ENCODE results near the gene OR6Y1. TPM values are rescaled to one million over a fixed set of nuclear protein-coding genes. Genes with fewer than 3 reads are reported as not detected.

OR6Y1 gene
- total RNA-seq, 1 experiment from 2014 or later = not detected

DNA sequence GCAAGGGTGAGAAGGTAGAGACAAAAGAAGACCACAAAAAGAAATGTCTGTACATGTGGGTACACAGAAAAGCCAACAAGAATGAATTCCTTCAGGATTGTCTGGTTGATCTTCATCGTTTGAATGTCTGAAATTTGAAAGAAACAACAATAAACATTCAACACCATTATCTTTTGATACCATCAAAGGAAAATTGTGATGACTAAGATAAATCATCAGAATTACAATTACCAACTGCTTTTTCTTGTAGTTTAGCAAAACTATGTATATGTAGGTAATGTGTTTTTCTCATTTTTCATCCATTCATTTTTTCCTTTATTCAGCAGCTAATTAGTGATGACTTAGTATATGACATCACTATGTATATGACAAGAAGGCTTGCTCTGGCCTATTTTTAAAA lies 25.5 kb upstream of the OR6Y1 start, which contains the start of gene OR10X1:
OR10X1 (minus strand) TSS at position 167 of the 400 bp plus-strand sequence; CDS start at position 167, 0 bp downstream.
- CTCF ChIA-PET = no interaction called here
- TF ChIP-seq, protein P1, sequence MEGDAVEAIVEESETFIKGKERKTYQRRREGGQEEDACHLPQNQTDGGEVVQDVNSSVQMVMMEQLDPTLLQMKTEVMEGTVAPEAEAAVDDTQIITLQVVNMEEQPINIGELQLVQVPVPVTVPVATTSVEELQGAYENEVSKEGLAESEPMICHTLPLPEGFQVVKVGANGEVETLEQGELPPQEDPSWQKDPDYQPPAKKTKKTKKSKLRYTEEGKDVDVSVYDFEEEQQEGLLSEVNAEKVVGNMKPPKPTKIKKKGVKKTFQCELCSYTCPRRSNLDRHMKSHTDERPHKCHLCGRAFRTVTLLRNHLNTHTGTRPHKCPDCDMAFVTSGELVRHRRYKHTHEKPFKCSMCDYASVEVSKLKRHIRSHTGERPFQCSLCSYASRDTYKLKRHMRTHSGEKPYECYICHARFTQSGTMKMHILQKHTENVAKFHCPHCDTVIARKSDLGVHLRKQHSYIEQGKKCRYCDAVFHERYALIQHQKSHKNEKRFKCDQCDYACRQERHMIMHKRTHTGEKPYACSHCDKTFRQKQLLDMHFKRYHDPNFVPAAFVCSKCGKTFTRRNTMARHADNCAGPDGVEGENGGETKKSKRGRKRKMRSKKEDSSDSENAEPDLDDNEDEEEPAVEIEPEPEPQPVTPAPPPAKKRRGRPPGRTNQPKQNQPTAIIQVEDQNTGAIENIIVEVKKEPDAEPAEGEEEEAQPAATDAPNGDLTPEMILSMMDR (IDR thresholded peaks at IDR 0.05; ENCODE audit: unreplicated experiment) = no peak
- intact Hi-C loops (cut with micrococcal nuclease) = no loop called here
- no TSS peak for BruUV-seq (replicated peaks)
- Mint-ChIP-seq H3K9me3 (ENCODE audit: unreplicated experiment) (no peaks in the 10 kb centered on the region), H3K36me3 (ENCODE audit: insufficient read depth, unreplicated experiment) (no peaks in the 10 kb centered on the region), H3K27me3 (ENCODE audit: insufficient read depth, unreplicated experiment) (peaks cover 41% of the 10 kb centered on the region), H3K4me1 (ENCODE audit: insufficient read depth, unreplicated experiment) (no peaks in the 10 kb centered on the region), H3K27ac (ENCODE audit: low read depth, unreplicated experiment) (no peak within 1 kb of the TSS), H3K4me3 (ENCODE audit: unreplicated experiment) (no peak within 1 kb of the TSS)
- POLR2A ChIA-PET = no interaction called here
- no peak for DNase-seq (ENCODE audit: unreplicated experiment)

DNA sequence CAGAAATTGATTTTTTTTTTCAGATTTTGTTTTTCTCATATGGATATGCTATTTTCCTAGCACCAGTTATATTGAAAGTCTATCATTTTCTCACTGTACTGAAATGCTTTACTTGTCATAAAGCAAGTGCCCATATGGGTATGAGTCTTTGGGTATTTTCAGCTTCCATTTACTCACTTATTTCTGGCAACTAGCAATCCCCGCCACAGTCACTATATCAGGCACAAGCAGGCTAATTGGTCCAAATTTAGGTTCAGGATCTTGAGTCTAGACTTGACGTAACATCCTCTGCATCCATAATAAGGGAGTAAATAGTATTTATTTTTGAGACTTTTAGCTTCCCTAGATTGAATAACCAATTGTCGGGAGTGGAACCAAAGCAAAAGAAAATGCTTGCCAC lies 23.4 kb upstream of the OR6Y1 start:
- TF ChIP-seq, protein P1 (IDR thresholded peaks at IDR 0.05; ENCODE audit: unreplicated experiment) = no peak
- CTCF ChIA-PET = interaction anchor here (0.9 kb wide), 1 partner anchor 82 kb away, joined by 3 read pairs; no protein-coding TSS in a partner anchor
- Mint-ChIP-seq H3K27ac (ENCODE audit: low read depth, unreplicated experiment) (no peak overlapping the region), H3K4me3 (ENCODE audit: unreplicated experiment) (no peak overlapping the region), H3K27me3 (ENCODE audit: insufficient read depth, unreplicated experiment) (peaks cover 41% of the 10 kb centered on the region), H3K36me3 (ENCODE audit: insufficient read depth, unreplicated experiment) (no peaks in the 10 kb centered on the region), H3K9me3 (ENCODE audit: unreplicated experiment) (no peaks in the 10 kb centered on the region), H3K4me1 (ENCODE audit: insufficient read depth, unreplicated experiment) (no peaks in the 10 kb centered on the region)
- POLR2A ChIA-PET = no interaction called here
- DNase-seq (ENCODE audit: unreplicated experiment) = no peak
- no TSS peak for BruUV-seq (replicated peaks)
- intact Hi-C loops (cut with micrococcal nuclease) = no loop called here

DNA sequence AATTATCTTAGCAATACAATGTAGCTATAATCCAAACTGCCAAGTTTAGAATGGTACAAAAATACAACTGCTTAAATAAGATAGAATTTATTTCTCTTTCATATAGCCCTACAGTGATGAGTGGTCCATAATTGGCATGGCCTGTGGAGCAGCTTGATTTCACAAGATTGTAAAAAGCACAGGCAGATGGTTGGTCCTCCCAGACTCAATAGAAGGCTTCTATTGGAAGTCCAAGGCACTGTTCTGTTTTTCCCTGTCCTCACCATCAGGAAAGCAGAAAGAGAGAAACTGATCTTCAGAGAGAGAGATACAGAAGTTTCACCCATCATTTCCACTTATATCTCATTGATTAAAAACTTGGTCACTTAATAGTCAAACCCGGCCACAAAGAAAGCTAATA lies 18.0 kb upstream of the OR6Y1 start:
- no TSS peak for BruUV-seq (replicated peaks)
- POLR2A ChIA-PET = no interaction called here
- intact Hi-C loops (cut with micrococcal nuclease) = no loop called here
- H3K27ac Mint-ChIP-seq (ENCODE audit: low read depth, unreplicated experiment) = no peak overlapping the region
- H3K27me3 Mint-ChIP-seq (ENCODE audit: insufficient read depth, unreplicated experiment) = peaks cover 79% of the 10 kb centered on the region
- TF ChIP-seq, protein P1 (IDR thresholded peaks at IDR 0.05; ENCODE audit: unreplicated experiment) = no peak
- no peaks in the 10 kb centered on the region for H3K4me1 Mint-ChIP-seq (ENCODE audit: insufficient read depth, unreplicated experiment)
- CTCF ChIA-PET = no interaction called here
- no peak for DNase-seq (ENCODE audit: unreplicated experiment)
- H3K36me3 Mint-ChIP-seq (ENCODE audit: insufficient read depth, unreplicated experiment) = no peaks in the 10 kb centered on the region
- H3K9me3 Mint-ChIP-seq (ENCODE audit: unreplicated experiment) = no peaks in the 10 kb centered on the region
- H3K4me3 Mint-ChIP-seq (ENCODE audit: unreplicated experiment) = no peak overlapping the region

- ChIA-PET CTCF (no interaction called here), POLR2A (no interaction called here)
- no peak for DNase-seq (ENCODE audit: unreplicated experiment)
- Mint-ChIP-seq H3K27me3 (ENCODE audit: insufficient read depth, unreplicated experiment) (peaks cover 86% of the 10 kb centered on the region), H3K9me3 (ENCODE audit: unreplicated experiment) (no peaks in the 10 kb centered on the region), H3K27ac (ENCODE audit: low read depth, unreplicated experiment) (no peak within 1 kb of the TSS), H3K36me3 (ENCODE audit: insufficient read depth, unreplicated experiment) (no peaks in the 10 kb centered on the region), H3K4me1 (ENCODE audit: insufficient read depth, unreplicated experiment) (no peaks in the 10 kb centered on the region), H3K4me3 (ENCODE audit: unreplicated experiment) (no peak within 1 kb of the TSS)
- intact Hi-C loops (cut with micrococcal nuclease) = no loop called here
- TF ChIP-seq, protein P1 (IDR thresholded peaks at IDR 0.05; ENCODE audit: unreplicated experiment) = no peak
- no TSS peak for BruUV-seq (replicated peaks)
Measured at GRCh38 chr1:158570480-158570879, 16.3 kb upstream of the OR6Y1 start, which contains the start of gene OR6P1. Gene OR6P1, minus strand, starts transcription at chr1:158570580. Its CDS starts 6,976 bp downstream, at chr1:158563604.
